Measurements from ENCODE around the gene MAMDC4. TPM values are rescaled to one million over a fixed set of nuclear protein-coding genes. Genes with fewer than 3 reads are reported as not detected.

MAMDC4 gene
- total RNA-seq, 1 donor, result 0.81 TPM

- no peak overlapping the region for H3K4me3 ChIP-seq (ENCODE audit: low read depth, low read length)
- DNase-seq (ENCODE audit: low read depth), result no peak
- TF ChIP-seq, protein P1, sequence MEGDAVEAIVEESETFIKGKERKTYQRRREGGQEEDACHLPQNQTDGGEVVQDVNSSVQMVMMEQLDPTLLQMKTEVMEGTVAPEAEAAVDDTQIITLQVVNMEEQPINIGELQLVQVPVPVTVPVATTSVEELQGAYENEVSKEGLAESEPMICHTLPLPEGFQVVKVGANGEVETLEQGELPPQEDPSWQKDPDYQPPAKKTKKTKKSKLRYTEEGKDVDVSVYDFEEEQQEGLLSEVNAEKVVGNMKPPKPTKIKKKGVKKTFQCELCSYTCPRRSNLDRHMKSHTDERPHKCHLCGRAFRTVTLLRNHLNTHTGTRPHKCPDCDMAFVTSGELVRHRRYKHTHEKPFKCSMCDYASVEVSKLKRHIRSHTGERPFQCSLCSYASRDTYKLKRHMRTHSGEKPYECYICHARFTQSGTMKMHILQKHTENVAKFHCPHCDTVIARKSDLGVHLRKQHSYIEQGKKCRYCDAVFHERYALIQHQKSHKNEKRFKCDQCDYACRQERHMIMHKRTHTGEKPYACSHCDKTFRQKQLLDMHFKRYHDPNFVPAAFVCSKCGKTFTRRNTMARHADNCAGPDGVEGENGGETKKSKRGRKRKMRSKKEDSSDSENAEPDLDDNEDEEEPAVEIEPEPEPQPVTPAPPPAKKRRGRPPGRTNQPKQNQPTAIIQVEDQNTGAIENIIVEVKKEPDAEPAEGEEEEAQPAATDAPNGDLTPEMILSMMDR (IDR thresholded peaks at IDR 0.05; ENCODE audit: insufficient read depth, low read length), result no peak
Observed at GRCh38 chr9:136826188-136826541, 26.0 kb upstream of the MAMDC4 start.

GRCh38 chr9:136826703-136827582, 25.2 kb upstream of the MAMDC4 start:
- no peak for DNase-seq (ENCODE audit: low read depth)
- H3K4me3 ChIP-seq (ENCODE audit: low read depth, low read length), result no peak overlapping the region
- TF ChIP-seq, protein P1 (IDR thresholded peaks at IDR 0.05; ENCODE audit: insufficient read depth, low read length), result no peak

GRCh38 chr9:136827794-136828473, 24.2 kb upstream of the MAMDC4 start:
- TF ChIP-seq, protein P1 (IDR thresholded peaks at IDR 0.05; ENCODE audit: insufficient read depth, low read length), result no peak
- H3K4me3 ChIP-seq (ENCODE audit: low read depth, low read length), result no peak overlapping the region
- no peak for DNase-seq (ENCODE audit: low read depth)

- no peak overlapping the region for H3K4me3 ChIP-seq (ENCODE audit: low read depth, low read length)
- no peak for DNase-seq (ENCODE audit: low read depth)
- TF ChIP-seq, protein P1 (IDR thresholded peaks at IDR 0.05; ENCODE audit: insufficient read depth, low read length), result no peak
Observed at GRCh38 chr9:136828474-136829140, 23.5 kb upstream of the MAMDC4 start.

DNA sequence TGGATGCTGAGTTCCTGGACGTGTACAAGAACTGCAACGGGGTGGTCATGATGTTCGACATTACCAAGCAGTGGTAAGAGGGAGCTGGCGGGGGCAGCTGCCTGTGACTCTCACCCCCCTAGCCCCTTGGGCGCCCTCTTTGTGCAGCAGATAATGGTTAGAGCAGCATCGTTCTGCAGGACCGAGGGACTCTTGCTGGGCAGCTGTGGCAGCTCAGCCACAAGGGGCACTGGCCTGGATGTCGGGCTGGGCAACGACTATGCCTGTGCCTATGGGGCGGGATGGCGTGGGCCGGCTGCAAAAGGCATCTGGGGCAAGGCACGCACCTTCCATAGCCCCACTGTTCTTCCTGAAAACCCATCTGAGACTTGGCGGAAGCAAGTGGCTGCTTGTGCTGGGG, 22.7 kb upstream of the MAMDC4 start:
- no peak for DNase-seq (ENCODE audit: low read depth)
- TF ChIP-seq, protein P1 (IDR thresholded peaks at IDR 0.05; ENCODE audit: insufficient read depth, low read length), result no peak
- no peak overlapping the region for H3K4me3 ChIP-seq (ENCODE audit: low read depth, low read length)

GRCh38 chr9:136829981-136830885, 21.9 kb upstream of the MAMDC4 start:
- H3K4me3 ChIP-seq (ENCODE audit: low read depth, low read length), result no peak overlapping the region
- no peak for DNase-seq (ENCODE audit: low read depth)
- TF ChIP-seq, protein P1 (IDR thresholded peaks at IDR 0.05; ENCODE audit: insufficient read depth, low read length), result no peak
